CD4-positive, CD25-positive, alpha-beta regulatory T cell (primary cell): ENCODE measurements around the gene SV2B. TPM values are rescaled to one million over a fixed set of nuclear protein-coding genes. Genes with fewer than 3 reads are reported as not detected.

Source experiments
- ATAC-seq, 2 donors: fragments of 150-1000 bp; cut with Tn5 transposase; one replicate each; pipeline ENCODE4 v1.10.0; 2021; ENCODE audit warnings: low read depth in 2 of 2, moderate number of reproducible peaks in 2 of 2, moderate library complexity in 1 of 2
- DNase-seq, 3 donors: peaks; one replicate each; pipeline versions ENCODE4 v3.0.0 to v3.0.0-alpha.2; 2012 to 2022; ENCODE audit warnings: mixed read lengths in 1 of 3
- H3K27ac ChIP-seq: one replicate; pipeline ENCODE4 v1.7.0; 2013; ENCODE audit warnings: mild to moderate bottlenecking, low read length; ENCODE audit not compliant: insufficient read depth, poor library complexity, severe bottlenecking
- H3K27me3 ChIP-seq: one replicate; pipeline ENCODE4 v1.7.0; 2013; ENCODE audit warnings: low read length; ENCODE audit not compliant: control insufficient read depth, insufficient read depth
- H3K36me3 ChIP-seq: one replicate; pipeline ENCODE4 v1.7.0; 2013; ENCODE audit warnings: mild to moderate bottlenecking, low read length, moderate library complexity; ENCODE audit not compliant: control insufficient read depth, insufficient read depth
- H3K4me1 ChIP-seq: 2 replicates; pipeline ENCODE4 v1.7.0; 2013; ENCODE audit warnings: mild to moderate bottlenecking, low read length; ENCODE audit not compliant: insufficient read depth, control insufficient read depth, poor library complexity, severe bottlenecking
- H3K4me3 ChIP-seq: one replicate; pipeline ENCODE4 v1.7.0; 2013; ENCODE audit warnings: low read depth, mild to moderate bottlenecking, low read length, moderate library complexity
- H3K9me3 ChIP-seq, 2 experiments: 1 replicate in 1 of 2; 2 replicates in 1 of 2; pipeline ENCODE4 v1.7.0; 2013; ENCODE audit warnings: low read length in 2 of 2, mild to moderate bottlenecking in 1 of 2, moderate library complexity in 1 of 2; ENCODE audit not compliant: control insufficient read depth in 2 of 2
- H3K27ac Mint-ChIP-seq, 3 donors: one replicate each; pipeline ENCODE4 v1.8.0; 2020 to 2022; ENCODE audit warnings: mild to moderate bottlenecking in 3 of 3, mixed read lengths in 3 of 3, moderate library complexity in 2 of 3
- H3K27me3 Mint-ChIP-seq: one replicate; pipeline ENCODE4 v1.8.0; 2022; ENCODE audit warnings: mild to moderate bottlenecking, mixed read lengths
- H3K36me3 Mint-ChIP-seq: one replicate; pipeline ENCODE4 v1.8.0; 2020; ENCODE audit warnings: mixed read lengths
- H3K4me1 Mint-ChIP-seq, 4 donors: one replicate each; pipeline ENCODE4 v1.8.0; 2020 to 2022; ENCODE audit warnings: mixed read lengths in 4 of 4, mild to moderate bottlenecking in 1 of 4
- H3K4me3 Mint-ChIP-seq, 4 donors: one replicate each; pipeline ENCODE4 v1.8.0; 2020 to 2022; ENCODE audit warnings: mild to moderate bottlenecking in 4 of 4, mixed read lengths in 4 of 4, moderate library complexity in 3 of 4
- H3K9me3 Mint-ChIP-seq, 7 donors: one replicate each; pipeline ENCODE4 v1.8.0; 2020 to 2022; ENCODE audit warnings: mixed read lengths in 7 of 7, mild to moderate bottlenecking in 3 of 7, moderate library complexity in 2 of 7
- polyA plus RNA-seq, 4 donors: library from polyadenylated mRNA; unstranded; fragments of 300-500 nt; fragmentation: Illumina TruSeq; gene quantifications; one replicate each; pipeline ENCODE4 v1.2.3, GENCODE V29; 2021
- total RNA-seq: library from RNA; stranded (reverse); gene quantifications from one replicate; pipeline ENCODE4 v1.2.3, GENCODE V29; 2022

SV2B gene
- total and polyA plus RNA-seq, 5 donors from 2014 or later = 0.06 TPM; not detected in 4

DNA sequence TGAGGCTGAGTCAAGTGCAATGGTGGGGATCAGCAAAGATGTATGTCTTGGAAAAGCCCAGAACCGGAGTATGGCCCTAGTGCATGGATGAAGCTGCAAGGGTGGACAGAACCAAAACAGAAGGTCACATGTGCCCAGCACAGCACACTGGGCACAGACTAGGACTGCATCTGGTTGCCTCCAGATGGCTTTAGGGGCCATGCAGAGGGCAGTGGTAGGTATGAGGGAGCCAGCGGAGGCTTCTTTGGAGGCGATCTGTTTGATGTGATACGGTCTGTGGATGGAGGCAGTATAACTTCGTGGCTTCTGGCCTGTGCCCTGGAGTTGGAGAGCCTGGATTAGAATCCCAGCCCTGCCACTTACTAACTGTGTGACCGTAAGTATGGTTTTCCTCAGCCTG, 29.4 kb downstream of the SV2B start:
- H3K4me3 Mint-ChIP-seq = no peak overlapping the region
- H3K27ac Mint-ChIP-seq = no peak overlapping the region
- no peaks in the 10 kb centered on the region for H3K4me1 ChIP-seq
- peaks cover 0 to 2% (median 0%) of the 10 kb centered on the region in 4 donors for H3K4me1 Mint-ChIP-seq
- peaks cover 15% of the 10 kb centered on the region for H3K27me3 Mint-ChIP-seq
- H3K36me3 ChIP-seq = no peaks in the 10 kb centered on the region
- H3K27me3 ChIP-seq = peaks cover 3% of the 10 kb centered on the region
- H3K9me3 ChIP-seq = no peaks in the 10 kb centered on the region
- no peaks in the 10 kb centered on the region for H3K36me3 Mint-ChIP-seq
- H3K4me3 ChIP-seq = no peak overlapping the region
- no peak for DNase-seq
- no peak for ATAC-seq
- H3K27ac ChIP-seq = no peak overlapping the region
- no peaks in the 10 kb centered on the region for H3K9me3 Mint-ChIP-seq

DNA sequence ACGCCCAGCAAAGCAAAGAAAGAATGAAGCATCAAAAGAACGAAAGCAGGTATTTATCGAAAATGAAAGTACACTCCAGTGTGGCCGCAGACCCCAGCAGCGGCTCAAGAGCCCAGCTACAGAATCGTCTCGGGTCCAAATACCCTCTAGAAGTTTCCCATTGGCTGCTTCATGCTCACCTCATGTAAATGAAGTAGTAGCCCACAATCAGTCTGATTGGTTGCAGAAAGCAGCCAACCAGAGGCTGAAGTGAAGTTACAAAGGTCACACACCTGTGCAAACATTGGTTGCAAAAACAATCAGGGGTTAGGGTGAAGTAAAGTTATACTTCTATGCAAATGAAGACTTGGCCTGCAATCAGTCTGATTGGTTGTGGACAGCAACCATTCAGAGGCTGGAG, 32.0 kb downstream of the SV2B start:
- DNase-seq (no peak), ATAC-seq (no peak)
- H3K36me3 Mint-ChIP-seq = no peaks in the 10 kb centered on the region
- H3K9me3 Mint-ChIP-seq = no peaks in the 10 kb centered on the region
- H3K27ac ChIP-seq = no peak overlapping the region
- H3K9me3 ChIP-seq = no peaks in the 10 kb centered on the region
- no peak overlapping the region for H3K4me3 ChIP-seq
- peaks cover 22% of the 10 kb centered on the region for H3K27me3 Mint-ChIP-seq
- H3K27me3 ChIP-seq = no peaks in the 10 kb centered on the region
- H3K4me3 Mint-ChIP-seq = no peak overlapping the region
- H3K4me1 Mint-ChIP-seq = no peaks in the 10 kb centered on the region
- no peaks in the 10 kb centered on the region for H3K4me1 ChIP-seq
- H3K27ac Mint-ChIP-seq = no peak overlapping the region
- H3K36me3 ChIP-seq = no peaks in the 10 kb centered on the region

DNA sequence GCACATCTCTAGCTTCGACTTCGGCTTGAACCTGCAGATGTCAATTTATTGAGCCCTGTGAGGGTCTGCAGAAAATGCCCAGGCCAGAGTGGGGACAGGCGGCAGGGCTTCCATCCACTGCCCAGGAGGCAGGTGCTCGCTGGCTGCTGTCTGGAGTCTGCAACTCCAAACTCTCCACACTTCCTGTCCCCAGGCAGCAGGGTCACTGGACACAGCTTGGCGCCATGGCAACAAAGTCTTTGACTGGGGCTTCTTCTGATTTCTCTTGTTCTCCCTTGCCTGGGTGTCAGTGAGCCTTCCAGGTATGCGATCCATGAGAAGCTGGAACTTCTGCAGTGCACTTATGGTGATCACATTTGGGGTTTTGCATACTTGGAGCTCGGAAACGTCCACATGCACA, 33.5 kb downstream of the SV2B start:
- Mint-ChIP-seq H3K9me3 (peaks cover 0 to 3% (median 0%) of the 10 kb centered on the region in 7 donors), H3K4me3 (no peak overlapping the region), H3K36me3 (no peaks in the 10 kb centered on the region), H3K27me3 (peaks cover 28% of the 10 kb centered on the region), H3K27ac (no peak overlapping the region), H3K4me1 (no peaks in the 10 kb centered on the region)
- no peak for ATAC-seq
- Histone ChIP-seq H3K4me3 (no peak overlapping the region), H3K4me1 (no peaks in the 10 kb centered on the region), H3K27ac (no peak overlapping the region), H3K36me3 (no peaks in the 10 kb centered on the region), H3K27me3 (no peaks in the 10 kb centered on the region), H3K9me3 (no peaks in the 10 kb centered on the region)
- no peak for DNase-seq

GRCh38 chr15:91135201-91136130, 35.4 kb downstream of the SV2B start:
- no peaks in the 10 kb centered on the region for H3K36me3 Mint-ChIP-seq
- Histone ChIP-seq H3K4me1 (no peaks in the 10 kb centered on the region), H3K27me3 (no peaks in the 10 kb centered on the region), H3K36me3 (no peaks in the 10 kb centered on the region), H3K4me3 (no peak overlapping the region), H3K9me3 (no peaks in the 10 kb centered on the region), H3K27ac (no peak overlapping the region)
- H3K4me3 Mint-ChIP-seq = no peak overlapping the region
- H3K27ac Mint-ChIP-seq = no peak overlapping the region
- H3K9me3 Mint-ChIP-seq = peaks cover 0 to 3% (median 0%) of the 10 kb centered on the region in 7 donors
- no peaks in the 10 kb centered on the region for H3K4me1 Mint-ChIP-seq
- DNase-seq (no peak), ATAC-seq (no peak)
- peaks cover 29% of the 10 kb centered on the region for H3K27me3 Mint-ChIP-seq

DNA sequence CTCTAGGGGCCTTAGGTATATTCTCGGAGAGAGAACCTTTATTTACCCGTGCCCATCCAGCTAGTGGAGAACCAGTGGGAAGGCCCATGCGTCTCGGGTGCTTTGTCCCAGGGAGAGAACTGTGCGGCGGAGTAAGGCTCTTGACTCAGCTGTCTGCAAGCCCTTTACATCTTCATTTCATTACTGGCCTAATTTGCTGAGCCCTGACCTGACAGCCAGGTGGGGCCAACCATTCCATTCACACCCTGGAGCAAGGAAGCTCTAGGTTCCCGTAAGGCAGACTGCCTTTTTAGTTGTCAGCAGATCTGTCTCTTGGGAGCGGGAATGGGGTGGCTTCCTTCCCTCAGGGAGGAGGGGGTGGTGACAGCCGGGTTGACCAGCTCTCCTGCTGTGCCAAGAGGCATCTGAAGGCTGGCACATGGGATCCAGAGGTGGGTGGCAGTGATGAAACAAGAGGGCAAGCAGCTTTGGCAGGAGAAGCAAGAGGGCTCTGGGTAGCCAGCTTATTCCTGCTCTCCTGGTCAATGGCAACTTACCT, 36.4 kb downstream of the SV2B start:
- Mint-ChIP-seq H3K4me3 (no peak overlapping the region), H3K27me3 (peaks cover 33% of the 10 kb centered on the region), H3K9me3 (peaks cover 0 to 3% (median 0%) of the 10 kb centered on the region in 7 donors), H3K4me1 (no peaks in the 10 kb centered on the region), H3K27ac (no peak overlapping the region), H3K36me3 (no peaks in the 10 kb centered on the region)
- no peaks in the 10 kb centered on the region for H3K9me3 ChIP-seq
- H3K27ac ChIP-seq = no peak overlapping the region
- ATAC-seq = no peak
- H3K4me1 ChIP-seq = no peaks in the 10 kb centered on the region
- no peaks in the 10 kb centered on the region for H3K27me3 ChIP-seq
- no peak overlapping the region for H3K4me3 ChIP-seq
- H3K36me3 ChIP-seq = no peaks in the 10 kb centered on the region
- DNase-seq = no peak

GRCh38 chr15:91140601-91141000, 40.5 kb downstream of the SV2B start:
- peaks cover 34% of the 10 kb centered on the region for H3K27me3 Mint-ChIP-seq
- Histone ChIP-seq H3K4me1 (no peaks in the 10 kb centered on the region), H3K36me3 (no peaks in the 10 kb centered on the region), H3K27me3 (peaks cover 2% of the 10 kb centered on the region), H3K27ac (no peak overlapping the region), H3K9me3 (no peaks in the 10 kb centered on the region), H3K4me3 (no peak overlapping the region)
- DNase-seq = no peak
- H3K27ac Mint-ChIP-seq = no peak overlapping the region
- peaks cover 0 to 4% (median 0%) of the 10 kb centered on the region in 4 donors for H3K4me1 Mint-ChIP-seq
- H3K9me3 Mint-ChIP-seq = peaks cover 0 to 4% (median 0%) of the 10 kb centered on the region in 7 donors
- H3K4me3 Mint-ChIP-seq = no peak overlapping the region
- no peak for ATAC-seq
- no peaks in the 10 kb centered on the region for H3K36me3 Mint-ChIP-seq

- H3K4me1 ChIP-seq = no peaks in the 10 kb centered on the region
- peaks cover 0 to 4% (median 0%) of the 10 kb centered on the region in 7 donors for H3K9me3 Mint-ChIP-seq
These were observed 41.0 kb downstream of the SV2B start for GRCh38 chr15:91141097-91141496.

More at GRCh38 chr15:91141097-91141496, 41.0 kb downstream of the SV2B start:
- Mint-ChIP-seq H3K27me3 (peaks cover 29% of the 10 kb centered on the region), H3K27ac (no peak overlapping the region), H3K4me3 (no peak overlapping the region), H3K4me1 (peaks cover 0 to 4% (median 0%) of the 10 kb centered on the region in 4 donors), H3K36me3 (no peaks in the 10 kb centered on the region)
- H3K27me3 ChIP-seq = peaks cover 2% of the 10 kb centered on the region
- no peak for ATAC-seq
- H3K36me3 ChIP-seq = no peaks in the 10 kb centered on the region
- H3K9me3 ChIP-seq = no peaks in the 10 kb centered on the region
- H3K4me3 ChIP-seq = no peak overlapping the region
- H3K27ac ChIP-seq = no peak overlapping the region
- no peak for DNase-seq
